K562 (cell line): Measurements from ENCODE around the gene NTRK3. TPM values are rescaled to one million over a fixed set of nuclear protein-coding genes. Genes with fewer than 3 reads are reported as not detected.

ENCODE experiments used
- ATAC-seq: fragments of 200-7000 bp; cut with Tn5 transposase; 3 replicates; pipeline ENCODE4 v1.9.1; 2020; ENCODE audit warnings: moderate library complexity
- BruUV-seq: library from RNA; stranded (reverse); fragments of 400-500 nt; replicated peaks from 2 replicates; lab custom pipeline; 2021; lab: Mats Ljungman, UMichigan
- CTCF ChIA-PET: fragments of 300-600 bp; formaldehyde crosslinking; extraction: SDS; loops from one replicate; lab custom pipeline; 2021; ENCODE audit warnings: low intra/inter-chr PET ratio; lab: Yijun Ruan, JAX
- POLR2A ChIA-PET: fragments of 300-600, 350-650 bp; sonication (Branson Sonifier 250); formaldehyde crosslinking; extraction: SDS; loops from one replicate; lab custom pipeline; 2021; ENCODE audit warnings: antibody characterized with exemption, inconsistent platforms; lab: Yijun Ruan, JAX
- DNase-seq, 4 experiments: peaks; one replicate each; pipeline versions ENCODE4 v3.0.0 to v3.0.0-alpha.2; 2011 to 2018; ENCODE audit warnings: low spot score in 3 of 4, mixed read lengths in 3 of 4; ENCODE audit errors: extremely low read depth in 1 of 4
- FAIRE-seq: peaks from 2 replicates; lab custom pipeline; 2011; peaks lifted over from hg19 to GRCh38; lab: Jason Lieb, UNC
- H2AFZ ChIP-seq: 2 replicates; pipeline ENCODE4 v1.6.0; 2011; ENCODE audit warnings: low read depth, low read length, control low read depth, inconsistent platforms
- H3K27ac ChIP-seq: fragments of 200-600 bp; 3 replicates; pipeline ENCODE4 v1.8.0; 2011; ENCODE audit warnings: low read depth, mild to moderate bottlenecking, control low read depth, inconsistent platforms, low read length, moderate library complexity, mixed read lengths; ENCODE audit errors: extremely low read depth
- H3K27me3 ChIP-seq, 2 experiments: fragments of 300-600 bp in 1 of 2; 2 replicates in 1 of 2; 3 replicates in 1 of 2; pipeline versions ENCODE4 v1.6.0 to v1.8.0; 2011; ENCODE audit warnings: inconsistent platforms in 2 of 2, low read length in 2 of 2, mild to moderate bottlenecking in 1 of 2, mixed read lengths in 1 of 2, moderate library complexity in 1 of 2; ENCODE audit not compliant: control insufficient read depth in 2 of 2, insufficient read depth in 2 of 2
- H3K36me3 ChIP-seq: fragments of 300-600 bp; 3 replicates; pipeline ENCODE4 v1.8.0; 2011; ENCODE audit warnings: mild to moderate bottlenecking, low read length, inconsistent platforms; ENCODE audit not compliant: control insufficient read depth, insufficient read depth
- H3K4me1 ChIP-seq, 2 experiments: fragments of 200-600 bp in 1 of 2; replicated peaks in 1 of 2; 2 replicates in 1 of 2; 3 replicates in 1 of 2; pipeline versions ENCODE4 v1.5.1 to v1.8.0; 2011; ENCODE audit warnings: inconsistent platforms in 2 of 2, low read length in 2 of 2, mild to moderate bottlenecking in 1 of 2, mixed read lengths in 1 of 2, moderate library complexity in 1 of 2; ENCODE audit not compliant: control insufficient read depth in 2 of 2, insufficient read depth in 2 of 2
- H3K4me2 ChIP-seq: 2 replicates; pipeline ENCODE4 v1.6.1; 2011; ENCODE audit warnings: low read length, control low read depth, inconsistent platforms, mixed read lengths; ENCODE audit not compliant: insufficient read depth
- H3K4me3 ChIP-seq: fragments of 200-600 bp; sonication (generic), shearing (Covaris generic); 2 replicates; pipeline ENCODE4 v1.5.1; 2016; ENCODE audit warnings: control low read depth, inconsistent platforms
- H3K79me2 ChIP-seq: fragments of 200-600 bp; 3 replicates; pipeline ENCODE4 v1.8.0; 2011; ENCODE audit warnings: low read length, inconsistent platforms; ENCODE audit not compliant: control insufficient read depth, insufficient read depth
- H3K9ac ChIP-seq, 2 experiments: 2 replicates each; pipeline versions ENCODE4 v1.6.0 to v1.6.1; 2011; ENCODE audit warnings: low read depth in 2 of 2, low read length in 2 of 2, control low read depth in 1 of 2, inconsistent platforms in 1 of 2, mild to moderate bottlenecking in 1 of 2, mixed read lengths in 1 of 2; ENCODE audit not compliant: insufficient read depth in 1 of 2
- H3K9me1 ChIP-seq: one replicate; pipeline ENCODE4 v1.6.0; 2011; ENCODE audit warnings: inconsistent platforms, mild to moderate bottlenecking, low read length, moderate library complexity; ENCODE audit not compliant: control insufficient read depth, insufficient read depth
- H3K9me3 ChIP-seq: replicated peaks from 2 replicates; pipeline ENCODE4 v1.5.1; 2011; ENCODE audit warnings: low read depth, low read length, inconsistent platforms; ENCODE audit not compliant: control insufficient read depth, insufficient read depth
- H4K20me1 ChIP-seq: replicated peaks from 2 replicates; pipeline ENCODE4 v1.6.1; 2011; ENCODE audit warnings: low read length, inconsistent platforms, mixed read lengths; ENCODE audit not compliant: control insufficient read depth, insufficient read depth
- BRCA1 ChIP-seq, 2 experiments: fragments of 450-650 bp in 1 of 2; sonication (generic) in 1 of 2; formaldehyde crosslinking in 1 of 2; IDR thresholded peaks; 2 replicates each; pipeline versions ENCODE4 v1.5.0 to v1.6.1; 2017 to 2020; ENCODE audit warnings: mild to moderate bottlenecking in 1 of 2, missing genetic modification reagents in 1 of 2
- BRF1 ChIP-seq: IDR thresholded peaks from 3 replicates; pipeline ENCODE4 v1.6.1; 2011; ENCODE audit warnings: borderline replicate concordance, mild to moderate bottlenecking; ENCODE audit not compliant: insufficient read length; ENCODE audit errors: extremely low read depth
- CXXC5 ChIP-seq: fragments of 250-450 bp; sonication (Bioruptor Pico); IDR thresholded peaks from 2 replicates; pipeline ENCODE4 v1.8.0; 2022; ENCODE audit warnings: inconsistent platforms, mild to moderate bottlenecking, moderate library complexity
- ETS2 ChIP-seq: IDR thresholded peaks from 2 replicates; pipeline ENCODE4 v1.6.1; 2016; ENCODE audit warnings: borderline replicate concordance, missing genetic modification characterization, mild to moderate bottlenecking, moderate library complexity, missing compliant biosample characterization; ENCODE audit not compliant: poor library complexity, severe bottlenecking
- ILF3 ChIP-seq: fragments of 450-650 bp; IDR thresholded peaks from 2 replicates; pipeline ENCODE4 v1.6.1; 2018; ENCODE audit warnings: antibody characterized with exemption, mild to moderate bottlenecking, moderate library complexity, borderline replicate concordance
- MTA1 ChIP-seq: fragments of 450-650 bp; IDR thresholded peaks from 2 replicates; pipeline ENCODE4 v1.6.1; 2017; ENCODE audit warnings: borderline replicate concordance
- SRSF1 ChIP-seq: fragments of 200-400 bp; formaldehyde crosslinking; IDR thresholded peaks from 2 replicates; pipeline ENCODE4 v1.6.1; 2017; ENCODE audit warnings: mild to moderate bottlenecking, low read depth, low read length, moderate library complexity
- ZC3H4 ChIP-seq: sonication (generic); formaldehyde crosslinking; IDR thresholded peaks from 2 replicates; pipeline ENCODE4 v1.9.0; 2021; ENCODE audit warnings: missing genetic modification reagents, borderline replicate concordance
- WGBS: fragments of 100-300 bp; shearing (Covaris generic); methylation state at CpG from one replicate; pipeline ENCODE4 v1.1.6; 2016; ENCODE audit warnings: low coverage, mixed read lengths; ENCODE audit not compliant: insufficient coverage; ENCODE audit errors: missing lambda C conversion rate; 5-methylcytosine and 5-hydroxymethylcytosine counted together
- in situ Hi-C: fragments of 300-500 bp; cut with MboI; formaldehyde crosslinking; loops from 4 replicates; pipeline ENCODE4 v1.15.0; 2018; ENCODE audit warnings: inconsistent platforms, mixed read lengths
- intact Hi-C: fragments of 100-400 bp; cut with micrococcal nuclease; formaldehyde crosslinking; loops from 2 replicates; pipeline ENCODE4 v1.14.2; 2022
- polyA plus RNA-seq, 8 experiments: library from polyadenylated mRNA; depleted of rRNA in 4 of 8; stranded (reverse) in 5 of 8; unstranded in 3 of 8; fragments of >200 nt; fragmentation: Nextera tagmentation in 2 of 8; fragmentation: Illumina TruSeq in 1 of 8; extraction: Ambion mirVana in 2 of 8; extraction: Trizol in 1 of 8; gene quantifications; 2 replicates each; pipeline versions ENCODE4 v1.2.1 to v1.2.3, GENCODE V29; 2011 to 2014; ENCODE audit warnings: inconsistent platforms in 1 of 8, missing spikeins in 1 of 8
- total RNA-seq, 7 experiments: library from RNA; depleted of rRNA in 6 of 7; stranded (reverse); fragments of >200 nt in 6 of 7; fragmentation: Illumina TruSeq in 2 of 7; extraction: Trizol in 2 of 7; gene quantifications; 2 replicates each; pipeline versions ENCODE4 v1.2.1 to v1.2.3, GENCODE V29; 2011 to 2021; ENCODE audit warnings: low replicate concordance in 1 of 7
- TF ChIP-seq, protein P1 (sequence below): fragments of 150-350 bp; IDR thresholded peaks from 2 replicates; pipeline ENCODE4 v1.6.1; 2014; ENCODE audit warnings: low read depth, mild to moderate bottlenecking, low read length, borderline replicate concordance
- TF ChIP-seq, protein P2 (sequence below): fragments of 200-800 bp; sonication (Bioruptor generic); IDR thresholded peaks from 2 replicates; pipeline ENCODE4 v1.6.1; 2017; ENCODE audit warnings: missing genetic modification characterization, missing compliant biosample characterization

NTRK3 gene
- total and polyA plus RNA-seq, 9 of the 15 experiments (the other 6 are each of a cell fraction or from before 2014, with no cell fraction given) = 0.11 to 0.13 TPM; not detected in 7

DNA sequence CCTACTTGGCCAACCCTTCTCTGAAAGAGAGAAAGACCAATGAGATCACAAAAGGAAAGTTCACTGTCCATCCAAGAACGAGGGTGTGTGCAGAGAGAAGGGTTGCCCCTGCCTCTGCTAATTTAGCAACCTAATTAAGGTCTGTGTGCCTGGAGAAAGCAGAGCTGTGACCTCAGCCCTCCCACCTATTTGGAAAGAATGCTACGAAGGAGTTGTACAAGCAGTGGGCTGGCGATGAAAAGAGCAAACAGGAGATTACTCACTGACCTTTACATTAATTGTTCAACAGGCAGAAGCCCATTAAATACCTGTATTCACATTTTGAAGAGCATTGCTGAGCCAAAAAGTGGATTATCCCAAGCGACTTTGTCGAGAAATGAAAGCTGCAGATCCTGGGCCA lies 314.9 kb downstream of the NTRK3 start:
- Histone ChIP-seq H3K9me3 (no peaks in the 10 kb centered on the region), H3K4me2 (no peak overlapping the region), H3K9ac (no peak overlapping the region), H3K27ac (no peak overlapping the region), H3K36me3 (no peaks in the 10 kb centered on the region), H4K20me1 (no peaks in the 10 kb centered on the region), H3K79me2 (no peaks in the 10 kb centered on the region), H3K9me1 (no peaks in the 10 kb centered on the region), H2AFZ (no peak overlapping the region), H3K4me1 (no peaks in the 10 kb centered on the region), H3K27me3 (peaks cover 0 to 20% of the 10 kb centered on the region in 2 experiments; a peak in 2 of 5 replicates), H3K4me3 (no peak overlapping the region)
- ATAC-seq (no peak), FAIRE-seq (no peak), DNase-seq (no peak)
- ChIA-PET CTCF (no interaction called here), POLR2A (no interaction called here)
- intact Hi-C loops (no loop called here), in situ Hi-C loops (no loop called here)
- no peak for TF ChIP-seq ETS2 (tag)
- no peak for TF ChIP-seq ILF3
- TF ChIP-seq MTA1 = no peak
- no peak for TF ChIP-seq ZC3H4 (CRISPR knock-in tag)
- TF ChIP-seq, protein P1, sequence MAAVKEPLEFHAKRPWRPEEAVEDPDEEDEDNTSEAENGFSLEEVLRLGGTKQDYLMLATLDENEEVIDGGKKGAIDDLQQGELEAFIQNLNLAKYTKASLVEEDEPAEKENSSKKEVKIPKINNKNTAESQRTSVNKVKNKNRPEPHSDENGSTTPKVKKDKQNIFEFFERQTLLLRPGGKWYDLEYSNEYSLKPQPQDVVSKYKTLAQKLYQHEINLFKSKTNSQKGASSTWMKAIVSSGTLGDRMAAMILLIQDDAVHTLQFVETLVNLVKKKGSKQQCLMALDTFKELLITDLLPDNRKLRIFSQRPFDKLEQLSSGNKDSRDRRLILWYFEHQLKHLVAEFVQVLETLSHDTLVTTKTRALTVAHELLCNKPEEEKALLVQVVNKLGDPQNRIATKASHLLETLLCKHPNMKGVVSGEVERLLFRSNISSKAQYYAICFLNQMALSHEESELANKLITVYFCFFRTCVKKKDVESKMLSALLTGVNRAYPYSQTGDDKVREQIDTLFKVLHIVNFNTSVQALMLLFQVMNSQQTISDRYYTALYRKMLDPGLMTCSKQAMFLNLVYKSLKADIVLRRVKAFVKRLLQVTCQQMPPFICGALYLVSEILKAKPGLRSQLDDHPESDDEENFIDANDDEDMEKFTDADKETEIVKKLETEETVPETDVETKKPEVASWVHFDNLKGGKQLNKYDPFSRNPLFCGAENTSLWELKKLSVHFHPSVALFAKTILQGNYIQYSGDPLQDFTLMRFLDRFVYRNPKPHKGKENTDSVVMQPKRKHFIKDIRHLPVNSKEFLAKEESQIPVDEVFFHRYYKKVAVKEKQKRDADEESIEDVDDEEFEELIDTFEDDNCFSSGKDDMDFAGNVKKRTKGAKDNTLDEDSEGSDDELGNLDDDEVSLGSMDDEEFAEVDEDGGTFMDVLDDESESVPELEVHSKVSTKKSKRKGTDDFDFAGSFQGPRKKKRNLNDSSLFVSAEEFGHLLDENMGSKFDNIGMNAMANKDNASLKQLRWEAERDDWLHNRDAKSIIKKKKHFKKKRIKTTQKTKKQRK = no peak
- no peak for TF ChIP-seq CXXC5 (CRISPR knock-in tag)
- TF ChIP-seq, protein P2, sequence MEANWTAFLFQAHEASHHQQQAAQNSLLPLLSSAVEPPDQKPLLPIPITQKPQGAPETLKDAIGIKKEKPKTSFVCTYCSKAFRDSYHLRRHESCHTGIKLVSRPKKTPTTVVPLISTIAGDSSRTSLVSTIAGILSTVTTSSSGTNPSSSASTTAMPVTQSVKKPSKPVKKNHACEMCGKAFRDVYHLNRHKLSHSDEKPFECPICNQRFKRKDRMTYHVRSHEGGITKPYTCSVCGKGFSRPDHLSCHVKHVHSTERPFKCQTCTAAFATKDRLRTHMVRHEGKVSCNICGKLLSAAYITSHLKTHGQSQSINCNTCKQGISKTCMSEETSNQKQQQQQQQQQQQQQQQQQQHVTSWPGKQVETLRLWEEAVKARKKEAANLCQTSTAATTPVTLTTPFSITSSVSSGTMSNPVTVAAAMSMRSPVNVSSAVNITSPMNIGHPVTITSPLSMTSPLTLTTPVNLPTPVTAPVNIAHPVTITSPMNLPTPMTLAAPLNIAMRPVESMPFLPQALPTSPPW (CRISPR knock-in tag) = no peak
- no peak for TF ChIP-seq BRCA1 (IDR thresholded peaks at IDR 0.05)
- no peak for TF ChIP-seq BRCA1 (CRISPR knock-in tag; IDR thresholded peaks at IDR 0.05)
- TF ChIP-seq BRF1 = no peak
- no peak for TF ChIP-seq SRSF1
- no TSS peak for BruUV-seq
- 0% methylated on average over 5 of the region's 5 CpGs for WGBS
